ENCODE measurements around the gene PTDSS2. TPM values are rescaled to one million over a fixed set of nuclear protein-coding genes. Genes with fewer than 3 reads are reported as not detected.
A peak's percentile ranks its signal among the peaks of the same experiment; 100 is the strongest.
"Not testable (repeated sequence)": the region's sequence is repeated elsewhere in the genome, so short reads cannot be mapped to it uniquely, and the experiment has no call there.

PTDSS2 gene
- total and polyA plus RNA-seq, 2 of the 13 experiments (the other 11 are each of a cell fraction or from before 2014, with no cell fraction given): 21.7 to 26.4 TPM

- H3K9me3 ChIP-seq (ENCODE audit: low read length); H3K79me2 ChIP-seq (ENCODE audit: insufficient read depth, low read length); ATAC-seq; in situ Hi-C loops (cut with HindIII; ENCODE audit: extremely low pct_ligation_motif_present, low pct_unique_long_range_greater_than_20kb); FAIRE-seq; H3K9ac ChIP-seq (ENCODE audit: insufficient read depth, low read depth, low read length); intact Hi-C loops (cut with micrococcal nuclease; ENCODE audit: unreplicated experiment); H4K20me1 ChIP-seq (ENCODE audit: insufficient read depth, low read length); BruUV-seq (replicated peaks); H3K36me3 ChIP-seq (replicated peaks in 1 of 2; ENCODE audit: control insufficient read depth in 1 of 2, insufficient read depth in 2 of 2, low read length in 2 of 2); H3K4me2 ChIP-seq (ENCODE audit: low read depth, low read length); H3K4me3 ChIP-seq (replicated peaks in 1 of 3; ENCODE audit: insufficient read depth in 1 of 3, low read depth in 2 of 3, low read length in 3 of 3); H3K27ac ChIP-seq (ENCODE audit: extremely low read length, insufficient read depth, low read length); H2AFZ ChIP-seq (ENCODE audit: low read length); DNase-seq (ENCODE audit: low spot score); H3K27me3 ChIP-seq (ENCODE audit: control insufficient read depth in 1 of 2, insufficient read depth in 2 of 2, low read length in 2 of 2): not testable (repeated sequence)
- WGBS (ENCODE audit: low lambda C conversion rate): 91% methylated on average over 29 of the region's 43 CpGs
- ChIA-PET POLR2A (interaction anchor here (1.5 to 1.6 kb wide), 2 partner anchors 11 to 69 kb away, joined by 4 to 7 read pairs; no protein-coding TSS in a partner anchor), CTCF (ENCODE audit: low intra/inter-chr PET ratio, low total read pairs) (interaction anchor here (1.6 to 2.0 kb wide), 2 partner anchors 47 to 68 kb away, joined by 5 to 20 read pairs; partner anchors contain the start of gene PTDSS2)
- TF ChIP-seq ZC3H13 (CRISPR knock-in tag; IDR thresholded peaks at IDR 0.05): 0 out of 2 replicates have a peak, but pooled peaks have one; percentile 24
- 0 out of 2 replicates have a peak, but pooled peaks have one; percentile 22 for TF ChIP-seq POLR2G (IDR thresholded peaks at IDR 0.05; ENCODE audit: low read depth, low read length)
- 0 out of 2 replicates have a peak, but pooled peaks have one; percentile 22 for TF ChIP-seq ZBTB38 (CRISPR knock-in tag; IDR thresholded peaks at IDR 0.05)
- TF ChIP-seq, protein P1, sequence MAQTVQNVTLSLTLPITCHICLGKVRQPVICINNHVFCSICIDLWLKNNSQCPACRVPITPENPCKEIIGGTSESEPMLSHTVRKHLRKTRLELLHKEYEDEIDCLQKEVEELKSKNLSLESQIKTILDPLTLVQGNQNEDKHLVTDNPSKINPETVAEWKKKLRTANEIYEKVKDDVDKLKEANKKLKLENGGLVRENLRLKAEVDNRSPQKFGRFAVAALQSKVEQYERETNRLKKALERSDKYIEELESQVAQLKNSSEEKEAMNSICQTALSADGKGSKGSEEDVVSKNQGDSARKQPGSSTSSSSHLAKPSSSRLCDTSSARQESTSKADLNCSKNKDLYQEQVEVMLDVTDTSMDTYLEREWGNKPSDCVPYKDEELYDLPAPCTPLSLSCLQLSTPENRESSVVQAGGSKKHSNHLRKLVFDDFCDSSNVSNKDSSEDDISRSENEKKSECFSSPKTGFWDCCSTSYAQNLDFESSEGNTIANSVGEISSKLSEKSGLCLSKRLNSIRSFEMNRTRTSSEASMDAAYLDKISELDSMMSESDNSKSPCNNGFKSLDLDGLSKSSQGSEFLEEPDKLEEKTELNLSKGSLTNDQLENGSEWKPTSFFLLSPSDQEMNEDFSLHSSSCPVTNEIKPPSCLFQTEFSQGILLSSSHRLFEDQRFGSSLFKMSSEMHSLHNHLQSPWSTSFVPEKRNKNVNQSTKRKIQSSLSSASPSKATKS (CRISPR knock-in tag; IDR thresholded peaks at IDR 0.05): 0 out of 2 replicates have a peak, but pooled peaks have one; percentile 17
- peak; percentile 63 for TF ChIP-seq ZNF777 (CRISPR knock-in tag; IDR thresholded peaks at IDR 0.05)
- peak; percentile 37 for TF ChIP-seq AGO2 (optimal IDR thresholded peaks at IDR 0.05; ENCODE audit: low read depth, low read length)
- TF ChIP-seq, protein P2, sequence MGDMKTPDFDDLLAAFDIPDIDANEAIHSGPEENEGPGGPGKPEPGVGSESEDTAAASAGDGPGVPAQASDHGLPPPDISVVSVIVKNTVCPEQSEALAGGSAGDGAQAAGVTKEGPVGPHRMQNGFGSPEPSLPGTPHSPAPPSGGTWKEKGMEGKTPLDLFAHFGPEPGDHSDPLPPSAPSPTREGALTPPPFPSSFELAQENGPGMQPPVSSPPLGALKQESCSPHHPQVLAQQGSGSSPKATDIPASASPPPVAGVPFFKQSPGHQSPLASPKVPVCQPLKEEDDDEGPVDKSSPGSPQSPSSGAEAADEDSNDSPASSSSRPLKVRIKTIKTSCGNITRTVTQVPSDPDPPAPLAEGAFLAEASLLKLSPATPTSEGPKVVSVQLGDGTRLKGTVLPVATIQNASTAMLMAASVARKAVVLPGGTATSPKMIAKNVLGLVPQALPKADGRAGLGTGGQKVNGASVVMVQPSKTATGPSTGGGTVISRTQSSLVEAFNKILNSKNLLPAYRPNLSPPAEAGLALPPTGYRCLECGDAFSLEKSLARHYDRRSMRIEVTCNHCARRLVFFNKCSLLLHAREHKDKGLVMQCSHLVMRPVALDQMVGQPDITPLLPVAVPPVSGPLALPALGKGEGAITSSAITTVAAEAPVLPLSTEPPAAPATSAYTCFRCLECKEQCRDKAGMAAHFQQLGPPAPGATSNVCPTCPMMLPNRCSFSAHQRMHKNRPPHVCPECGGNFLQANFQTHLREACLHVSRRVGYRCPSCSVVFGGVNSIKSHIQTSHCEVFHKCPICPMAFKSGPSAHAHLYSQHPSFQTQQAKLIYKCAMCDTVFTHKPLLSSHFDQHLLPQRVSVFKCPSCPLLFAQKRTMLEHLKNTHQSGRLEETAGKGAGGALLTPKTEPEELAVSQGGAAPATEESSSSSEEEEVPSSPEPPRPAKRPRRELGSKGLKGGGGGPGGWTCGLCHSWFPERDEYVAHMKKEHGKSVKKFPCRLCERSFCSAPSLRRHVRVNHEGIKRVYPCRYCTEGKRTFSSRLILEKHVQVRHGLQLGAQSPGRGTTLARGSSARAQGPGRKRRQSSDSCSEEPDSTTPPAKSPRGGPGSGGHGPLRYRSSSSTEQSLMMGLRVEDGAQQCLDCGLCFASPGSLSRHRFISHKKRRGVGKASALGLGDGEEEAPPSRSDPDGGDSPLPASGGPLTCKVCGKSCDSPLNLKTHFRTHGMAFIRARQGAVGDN (CRISPR knock-in tag; IDR thresholded peaks at IDR 0.05): peak; percentile 30; the same call in 1 of the 2 replicates
- H3K4me1 ChIP-seq (ENCODE audit: insufficient read depth, low read length): peaks cover 27% of the 10 kb centered on the region
Observed at GRCh38 chr11:516918-517685, 67.0 kb downstream of the PTDSS2 start.
